Astrocyte (in vitro differentiated cells and primary cell): ENCODE data around the gene TRIM58. TPM values are rescaled to one million over a fixed set of nuclear protein-coding genes. Genes with fewer than 3 reads are reported as not detected.

Experiments
- DNase-seq: peaks from one replicate; pipeline ENCODE4 v3.0.0-alpha.2; 2010; ENCODE audit warnings: low read depth
- FAIRE-seq: peaks from 2 replicates; lab custom pipeline; 2011; peaks lifted over from hg19 to GRCh38; lab: Jason Lieb, UNC
- H2AFZ ChIP-seq: 2 replicates; pipeline ENCODE4 v1.6.0; 2012; ENCODE audit warnings: low read depth, low read length, inconsistent platforms
- H3K27ac ChIP-seq: 2 replicates; pipeline ENCODE4 v1.5.1; 2011; ENCODE audit warnings: low read depth, low read length, inconsistent platforms
- H3K27me3 ChIP-seq: 2 replicates; pipeline ENCODE4 v1.6.0; 2011; ENCODE audit warnings: low read length, inconsistent platforms; ENCODE audit not compliant: insufficient read depth
- H3K36me3 ChIP-seq: 2 replicates; pipeline ENCODE4 v1.5.1; 2011; ENCODE audit warnings: low read length, inconsistent platforms; ENCODE audit not compliant: insufficient read depth
- H3K4me1 ChIP-seq: 2 replicates; pipeline ENCODE4 v1.5.1; 2011; ENCODE audit warnings: low read length, inconsistent platforms; ENCODE audit not compliant: insufficient read depth
- H3K4me2 ChIP-seq: 2 replicates; pipeline ENCODE4 v1.6.0; 2012; ENCODE audit warnings: low read length, inconsistent platforms
- H3K4me3 ChIP-seq: 2 replicates; pipeline ENCODE4 v1.5.1; 2011; ENCODE audit warnings: low read depth, mild to moderate bottlenecking, low read length, inconsistent platforms; ENCODE audit not compliant: insufficient read depth
- H3K79me2 ChIP-seq: 2 replicates; pipeline ENCODE4 v1.6.0; 2012; ENCODE audit warnings: mild to moderate bottlenecking, low read length, inconsistent platforms; ENCODE audit not compliant: insufficient read depth
- H3K9ac ChIP-seq: 2 replicates; pipeline ENCODE4 v1.6.0; 2012; ENCODE audit warnings: mild to moderate bottlenecking, low read length, inconsistent platforms
- H3K9me3 ChIP-seq: 2 replicates; pipeline ENCODE4 v1.5.1; 2012; ENCODE audit warnings: low read depth, mild to moderate bottlenecking, low read length, inconsistent platforms; ENCODE audit not compliant: insufficient read depth
- H4K20me1 ChIP-seq: 2 replicates; pipeline ENCODE4 v1.6.0; 2012; ENCODE audit warnings: low read length, inconsistent platforms; ENCODE audit not compliant: insufficient read depth
- H3K27ac Mint-ChIP-seq: one replicate; pipeline ENCODE4 v1.8.0; 2021; ENCODE audit warnings: mild to moderate bottlenecking, mixed read lengths; ENCODE audit not compliant: unreplicated experiment
- H3K27me3 Mint-ChIP-seq: one replicate; pipeline ENCODE4 v1.8.0; 2021; ENCODE audit warnings: low read depth, mixed read lengths; ENCODE audit not compliant: unreplicated experiment
- H3K36me3 Mint-ChIP-seq: one replicate; pipeline ENCODE4 v1.8.0; 2021; ENCODE audit warnings: low read depth, mixed read lengths; ENCODE audit not compliant: unreplicated experiment
- H3K4me1 Mint-ChIP-seq: one replicate; pipeline ENCODE4 v1.8.0; 2021; ENCODE audit warnings: low read depth, mixed read lengths; ENCODE audit not compliant: unreplicated experiment
- H3K4me3 Mint-ChIP-seq: one replicate; pipeline ENCODE4 v1.8.0; 2021; ENCODE audit warnings: mild to moderate bottlenecking, moderate library complexity, mixed read lengths; ENCODE audit not compliant: unreplicated experiment
- H3K9me3 Mint-ChIP-seq: one replicate; pipeline ENCODE4 v1.8.0; 2021; ENCODE audit warnings: mild to moderate bottlenecking, mixed read lengths; ENCODE audit not compliant: unreplicated experiment
- CTCF ChIP-seq: IDR thresholded peaks from 2 replicates; pipeline ENCODE4 v1.5.1; 2011; ENCODE audit warnings: low read depth, mild to moderate bottlenecking, inconsistent platforms, low read length, moderate library complexity; ENCODE audit not compliant: insufficient read depth
- EZH2 ChIP-seq: IDR thresholded peaks from 2 replicates; pipeline ENCODE4 v1.6.1; 2012; ENCODE audit warnings: mild to moderate bottlenecking, low read length, inconsistent platforms; ENCODE audit not compliant: insufficient read depth
- total RNA-seq: library from RNA; stranded (reverse); gene quantifications from 2 replicates; pipeline ENCODE4 v1.2.1, GENCODE V29; 2021

The TRIM58 gene
- total RNA-seq, 1 donor from 2014 or later = 31.0 TPM

DNA sequence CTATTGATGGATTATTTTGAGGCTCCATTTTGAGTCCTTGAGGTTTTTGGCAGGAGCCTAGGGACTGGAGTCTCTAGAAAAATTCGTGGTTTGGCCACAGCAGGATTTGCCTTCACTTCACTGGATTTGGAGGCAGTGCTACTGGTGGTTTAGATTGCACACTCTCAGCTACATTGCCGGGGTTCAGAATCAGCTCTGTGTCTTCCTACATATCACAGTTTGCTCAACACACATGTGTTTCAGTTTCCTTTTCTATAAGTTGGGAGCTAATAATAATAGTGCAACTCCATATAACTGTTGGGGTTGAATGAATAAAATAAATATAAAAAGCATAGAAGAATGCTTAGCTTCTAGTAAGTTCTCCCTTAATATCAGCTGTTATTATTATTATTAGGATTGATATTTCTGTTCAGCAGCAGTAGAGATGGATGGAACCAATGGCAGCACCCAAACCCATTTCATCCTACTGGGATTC is 38.2 kb downstream of the TRIM58 start, which contains the start of gene OR2W3:
Gene OR2W3 (plus strand): TSS at position 425 of the 475 bp plus-strand sequence. CDS start 0 bp downstream, at position 425.
- H3K27me3 Mint-ChIP-seq = no peaks in the 10 kb centered on the region
- Histone ChIP-seq H3K4me1 (no peaks in the 10 kb centered on the region), H3K79me2 (no peaks in the 10 kb centered on the region), H3K27me3 (no peaks in the 10 kb centered on the region), H3K9me3 (peaks cover 6% of the 10 kb centered on the region), H2AFZ (no peak within 1 kb of the TSS), H4K20me1 (no peaks in the 10 kb centered on the region), H3K4me3 (no peak within 1 kb of the TSS), H3K36me3 (no peaks in the 10 kb centered on the region), H3K27ac (no peak within 1 kb of the TSS), H3K4me2 (no peak within 1 kb of the TSS), H3K9ac (no peak within 1 kb of the TSS)
- peaks cover 6% of the 10 kb centered on the region for H3K9me3 Mint-ChIP-seq
- DNase-seq (no peak), FAIRE-seq (no peak)
- H3K27ac Mint-ChIP-seq = no peak within 1 kb of the TSS
- no peaks in the 10 kb centered on the region for H3K4me1 Mint-ChIP-seq
- no peak within 1 kb of the TSS for H3K4me3 Mint-ChIP-seq
- H3K36me3 Mint-ChIP-seq = peaks cover 4% of the 10 kb centered on the region
- TF ChIP-seq EZH2 = no peak
- TF ChIP-seq CTCF = no peak

DNA sequence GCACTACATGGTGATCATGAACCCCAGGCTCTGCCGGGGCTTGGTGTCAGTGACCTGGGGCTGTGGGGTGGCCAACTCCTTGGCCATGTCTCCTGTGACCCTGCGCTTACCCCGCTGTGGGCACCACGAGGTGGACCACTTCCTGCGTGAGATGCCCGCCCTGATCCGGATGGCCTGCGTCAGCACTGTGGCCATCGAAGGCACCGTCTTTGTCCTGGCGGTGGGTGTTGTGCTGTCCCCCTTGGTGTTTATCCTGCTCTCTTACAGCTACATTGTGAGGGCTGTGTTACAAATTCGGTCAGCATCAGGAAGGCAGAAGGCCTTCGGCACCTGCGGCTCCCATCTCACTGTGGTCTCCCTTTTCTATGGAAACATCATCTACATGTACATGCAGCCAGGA is 39.0 kb downstream of the TRIM58 start:
- H2AFZ ChIP-seq = no peak overlapping the region
- no peaks in the 10 kb centered on the region for H3K27me3 Mint-ChIP-seq
- H3K4me3 ChIP-seq = no peak overlapping the region
- TF ChIP-seq EZH2 (no peak), CTCF (no peak)
- H3K4me1 ChIP-seq = no peaks in the 10 kb centered on the region
- H3K9me3 Mint-ChIP-seq = peaks cover 6% of the 10 kb centered on the region
- H3K36me3 ChIP-seq = no peaks in the 10 kb centered on the region
- H3K9ac ChIP-seq = no peak overlapping the region
- no peak overlapping the region for H3K27ac Mint-ChIP-seq
- H3K9me3 ChIP-seq = peaks cover 6% of the 10 kb centered on the region
- no peak overlapping the region for H3K27ac ChIP-seq
- FAIRE-seq = no peak
- H3K36me3 Mint-ChIP-seq = peaks cover 4% of the 10 kb centered on the region
- no peak overlapping the region for H3K4me3 Mint-ChIP-seq
- no peaks in the 10 kb centered on the region for H4K20me1 ChIP-seq
- H3K79me2 ChIP-seq = no peaks in the 10 kb centered on the region
- no peak for DNase-seq
- H3K4me2 ChIP-seq = no peak overlapping the region
- H3K4me1 Mint-ChIP-seq = no peaks in the 10 kb centered on the region
- no peaks in the 10 kb centered on the region for H3K27me3 ChIP-seq

DNA sequence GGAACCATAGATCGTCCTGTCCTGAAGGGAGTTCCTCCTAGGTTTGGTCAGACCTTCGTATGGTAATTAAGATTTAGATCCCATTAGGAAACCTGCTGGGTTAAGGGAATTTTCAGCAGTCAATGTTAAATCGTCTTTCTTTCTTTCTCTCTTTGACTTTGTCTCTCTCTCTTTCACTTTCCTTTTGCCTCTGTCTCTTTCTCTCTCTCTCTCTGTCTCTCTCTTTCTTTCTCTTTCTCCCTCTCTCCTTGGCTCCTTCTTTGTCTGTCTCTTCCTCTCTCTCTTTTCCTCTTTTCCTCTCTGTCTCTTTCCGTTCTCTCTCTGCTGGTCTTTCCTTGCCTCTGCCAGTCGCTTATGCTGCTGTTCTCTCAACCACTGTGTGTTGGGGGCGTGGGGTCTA is 47.1 kb downstream of the TRIM58 start:
- no peak overlapping the region for H2AFZ ChIP-seq
- H3K27ac ChIP-seq = no peak overlapping the region
- H3K79me2 ChIP-seq = no peaks in the 10 kb centered on the region
- no peaks in the 10 kb centered on the region for H3K9me3 ChIP-seq
- Mint-ChIP-seq H3K9me3 (peaks cover 5% of the 10 kb centered on the region), H3K4me1 (no peaks in the 10 kb centered on the region), H3K36me3 (no peaks in the 10 kb centered on the region), H3K27ac (no peak overlapping the region), H3K27me3 (no peaks in the 10 kb centered on the region), H3K4me3 (no peak overlapping the region)
- H3K4me2 ChIP-seq = no peak overlapping the region
- no peaks in the 10 kb centered on the region for H3K36me3 ChIP-seq
- DNase-seq (no peak), FAIRE-seq (no peak)
- H3K27me3 ChIP-seq = no peaks in the 10 kb centered on the region
- no peaks in the 10 kb centered on the region for H3K4me1 ChIP-seq
- no peak for TF ChIP-seq EZH2
- TF ChIP-seq CTCF = no peak
- H4K20me1 ChIP-seq = no peaks in the 10 kb centered on the region
- no peak overlapping the region for H3K4me3 ChIP-seq
- no peak overlapping the region for H3K9ac ChIP-seq
